Ishikawa (cell line): ENCODE results near the gene APBA2.

Experiments
- CREB1 ChIP-seq: IDR thresholded peaks from 2 replicates; pipeline ENCODE4 v1.6.1; 2012; ENCODE audit warnings: low read depth
- TAF1 ChIP-seq: IDR thresholded peaks from 2 replicates; pipeline ENCODE4 v1.6.1; 2012; ENCODE audit warnings: low read depth, mild to moderate bottlenecking
- TCF12 ChIP-seq: IDR thresholded peaks from 2 replicates; pipeline ENCODE4 v1.6.1; 2012; ENCODE audit warnings: low read depth
- TF ChIP-seq, protein P1 (sequence below): IDR thresholded peaks from 2 replicates; pipeline ENCODE4 v1.6.1; 2012; ENCODE audit warnings: low read depth, mild to moderate bottlenecking

DNA sequence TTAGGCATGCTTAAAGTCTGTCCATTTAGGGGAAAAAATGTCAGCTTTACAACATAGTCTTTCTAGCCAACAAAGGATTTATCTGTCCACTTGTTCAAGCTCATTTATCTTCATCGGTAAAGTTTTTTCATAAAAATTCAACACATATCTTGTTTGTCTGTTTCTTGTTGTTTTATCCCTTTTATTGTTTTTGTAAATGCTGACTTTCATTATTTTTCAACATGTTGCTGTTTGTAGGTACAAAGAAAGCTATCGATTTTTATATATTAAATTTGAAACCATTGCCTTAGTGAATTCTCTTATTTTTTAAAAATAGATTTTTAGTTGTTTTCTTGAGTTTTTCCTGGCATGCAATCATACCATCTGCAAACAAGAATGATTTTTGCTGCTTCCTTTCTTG is 198.1 kb downstream of the APBA2 start:
- TF ChIP-seq TAF1, result no peak
- no peak for TF ChIP-seq CREB1
- TF ChIP-seq TCF12, result no peak
- TF ChIP-seq, protein P1, sequence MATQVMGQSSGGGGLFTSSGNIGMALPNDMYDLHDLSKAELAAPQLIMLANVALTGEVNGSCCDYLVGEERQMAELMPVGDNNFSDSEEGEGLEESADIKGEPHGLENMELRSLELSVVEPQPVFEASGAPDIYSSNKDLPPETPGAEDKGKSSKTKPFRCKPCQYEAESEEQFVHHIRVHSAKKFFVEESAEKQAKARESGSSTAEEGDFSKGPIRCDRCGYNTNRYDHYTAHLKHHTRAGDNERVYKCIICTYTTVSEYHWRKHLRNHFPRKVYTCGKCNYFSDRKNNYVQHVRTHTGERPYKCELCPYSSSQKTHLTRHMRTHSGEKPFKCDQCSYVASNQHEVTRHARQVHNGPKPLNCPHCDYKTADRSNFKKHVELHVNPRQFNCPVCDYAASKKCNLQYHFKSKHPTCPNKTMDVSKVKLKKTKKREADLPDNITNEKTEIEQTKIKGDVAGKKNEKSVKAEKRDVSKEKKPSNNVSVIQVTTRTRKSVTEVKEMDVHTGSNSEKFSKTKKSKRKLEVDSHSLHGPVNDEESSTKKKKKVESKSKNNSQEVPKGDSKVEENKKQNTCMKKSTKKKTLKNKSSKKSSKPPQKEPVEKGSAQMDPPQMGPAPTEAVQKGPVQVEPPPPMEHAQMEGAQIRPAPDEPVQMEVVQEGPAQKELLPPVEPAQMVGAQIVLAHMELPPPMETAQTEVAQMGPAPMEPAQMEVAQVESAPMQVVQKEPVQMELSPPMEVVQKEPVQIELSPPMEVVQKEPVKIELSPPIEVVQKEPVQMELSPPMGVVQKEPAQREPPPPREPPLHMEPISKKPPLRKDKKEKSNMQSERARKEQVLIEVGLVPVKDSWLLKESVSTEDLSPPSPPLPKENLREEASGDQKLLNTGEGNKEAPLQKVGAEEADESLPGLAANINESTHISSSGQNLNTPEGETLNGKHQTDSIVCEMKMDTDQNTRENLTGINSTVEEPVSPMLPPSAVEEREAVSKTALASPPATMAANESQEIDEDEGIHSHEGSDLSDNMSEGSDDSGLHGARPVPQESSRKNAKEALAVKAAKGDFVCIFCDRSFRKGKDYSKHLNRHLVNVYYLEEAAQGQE, result no peak
